ENCODE results near the gene C5. TPM values are rescaled to one million over a fixed set of nuclear protein-coding genes. Genes with fewer than 3 reads are reported as not detected.

C5 gene
- total RNA-seq, 1 experiment from 2014 or later, result 0.57 TPM

DNA sequence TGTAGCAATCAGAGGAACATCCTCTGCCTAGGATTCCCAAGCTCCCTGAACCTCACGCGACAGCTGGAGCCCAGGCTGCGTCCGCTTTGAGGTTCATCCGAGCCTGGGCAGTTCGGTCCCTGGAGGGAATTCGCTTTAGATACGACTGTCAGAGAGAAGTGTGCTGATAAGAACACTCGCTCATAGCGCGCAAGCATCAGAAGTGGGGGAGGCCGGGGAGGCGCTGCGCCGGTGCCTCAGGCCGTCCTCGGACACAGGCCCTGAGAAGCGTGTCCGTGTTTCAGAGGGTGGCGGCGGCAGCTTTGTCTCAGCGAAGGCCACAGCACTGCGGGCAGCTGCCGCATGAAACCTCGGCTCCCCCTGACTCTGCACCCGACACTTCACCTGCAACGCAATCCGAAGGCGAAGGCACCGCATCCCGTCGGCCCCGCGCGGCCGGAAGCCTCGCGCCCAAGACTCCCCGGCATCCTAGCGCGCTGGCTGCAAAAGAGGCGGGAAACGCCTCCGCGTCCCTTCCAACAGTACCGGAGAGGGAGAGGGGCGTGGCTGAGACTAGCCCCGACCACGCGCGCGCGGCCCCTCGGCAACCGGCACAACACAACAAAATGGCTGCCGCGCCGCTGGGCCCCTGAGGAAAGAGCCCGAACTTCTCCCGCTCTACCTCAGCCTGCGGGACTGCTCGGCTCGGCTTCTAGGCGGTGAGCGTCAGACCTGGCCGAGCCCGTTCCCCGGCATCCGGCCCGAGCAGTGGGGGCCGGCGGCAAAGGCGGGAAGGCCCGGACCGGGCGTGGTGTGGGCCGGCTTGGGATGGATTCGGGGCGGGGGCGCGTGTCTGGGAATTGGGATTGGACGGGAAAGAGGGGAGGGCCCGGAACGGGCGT, 24.5 kb upstream of the C5 start, which contains the start of gene CNTRL (continued):
- no peak for TF ChIP-seq STAT6 (CRISPR knock-in tag; conservative IDR thresholded peaks at IDR 0.05; ENCODE audit: low read depth)
- peak; percentile 95 for TF ChIP-seq ZNF281 (CRISPR knock-in tag; IDR thresholded peaks at IDR 0.05)
- TF ChIP-seq GTF2I (CRISPR knock-in tag; conservative IDR thresholded peaks at IDR 0.05), result no peak
- peak; percentile 97 for TF ChIP-seq TEAD1 (CRISPR knock-in tag; IDR thresholded peaks at IDR 0.05)
- TF ChIP-seq ZNF416 (CRISPR knock-in tag; IDR thresholded peaks at IDR 0.05), result no peak
- no peak for TF ChIP-seq EMX1 (CRISPR knock-in tag; IDR thresholded peaks at IDR 0.05)
- no peak for TF ChIP-seq ZMAT4 (CRISPR knock-in tag; IDR thresholded peaks at IDR 0.05)
- TF ChIP-seq, protein P1, sequence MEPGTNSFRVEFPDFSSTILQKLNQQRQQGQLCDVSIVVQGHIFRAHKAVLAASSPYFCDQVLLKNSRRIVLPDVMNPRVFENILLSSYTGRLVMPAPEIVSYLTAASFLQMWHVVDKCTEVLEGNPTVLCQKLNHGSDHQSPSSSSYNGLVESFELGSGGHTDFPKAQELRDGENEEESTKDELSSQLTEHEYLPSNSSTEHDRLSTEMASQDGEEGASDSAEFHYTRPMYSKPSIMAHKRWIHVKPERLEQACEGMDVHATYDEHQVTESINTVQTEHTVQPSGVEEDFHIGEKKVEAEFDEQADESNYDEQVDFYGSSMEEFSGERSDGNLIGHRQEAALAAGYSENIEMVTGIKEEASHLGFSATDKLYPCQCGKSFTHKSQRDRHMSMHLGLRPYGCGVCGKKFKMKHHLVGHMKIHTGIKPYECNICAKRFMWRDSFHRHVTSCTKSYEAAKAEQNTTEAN (CRISPR knock-in tag; IDR thresholded peaks at IDR 0.05), result peak; percentile 98
- TF ChIP-seq ZNF121 (CRISPR knock-in tag; IDR thresholded peaks at IDR 0.05), result peak; percentile 5; the same call in 1 of the 2 replicates
- peak; percentile 94 for TF ChIP-seq IRF2 (CRISPR knock-in tag; IDR thresholded peaks at IDR 0.05; ENCODE audit: borderline replicate concordance, low read depth)
- no peak for TF ChIP-seq OVOL2 (CRISPR knock-in tag; IDR thresholded peaks at IDR 0.05; ENCODE audit: borderline replicate concordance)
- TF ChIP-seq USF2 (CRISPR knock-in tag; IDR thresholded peaks at IDR 0.05), result peak; percentile 30; the same call in 1 of the 2 replicates
- peak; percentile 51 for TF ChIP-seq NFYB (CRISPR knock-in tag; conservative IDR thresholded peaks at IDR 0.05; ENCODE audit: low read depth)
- TF ChIP-seq CTCF (IDR thresholded peaks at IDR 0.05), result no peak
- TF ChIP-seq, protein P2, sequence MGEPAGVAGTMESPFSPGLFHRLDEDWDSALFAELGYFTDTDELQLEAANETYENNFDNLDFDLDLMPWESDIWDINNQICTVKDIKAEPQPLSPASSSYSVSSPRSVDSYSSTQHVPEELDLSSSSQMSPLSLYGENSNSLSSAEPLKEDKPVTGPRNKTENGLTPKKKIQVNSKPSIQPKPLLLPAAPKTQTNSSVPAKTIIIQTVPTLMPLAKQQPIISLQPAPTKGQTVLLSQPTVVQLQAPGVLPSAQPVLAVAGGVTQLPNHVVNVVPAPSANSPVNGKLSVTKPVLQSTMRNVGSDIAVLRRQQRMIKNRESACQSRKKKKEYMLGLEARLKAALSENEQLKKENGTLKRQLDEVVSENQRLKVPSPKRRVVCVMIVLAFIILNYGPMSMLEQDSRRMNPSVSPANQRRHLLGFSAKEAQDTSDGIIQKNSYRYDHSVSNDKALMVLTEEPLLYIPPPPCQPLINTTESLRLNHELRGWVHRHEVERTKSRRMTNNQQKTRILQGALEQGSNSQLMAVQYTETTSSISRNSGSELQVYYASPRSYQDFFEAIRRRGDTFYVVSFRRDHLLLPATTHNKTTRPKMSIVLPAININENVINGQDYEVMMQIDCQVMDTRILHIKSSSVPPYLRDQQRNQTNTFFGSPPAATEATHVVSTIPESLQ (CRISPR knock-in tag; IDR thresholded peaks at IDR 0.05), result no peak
- no peak for TF ChIP-seq NFATC4 (CRISPR knock-in tag; IDR thresholded peaks at IDR 0.05)
- peak; percentile 61; the same call in 1 of the 2 replicates for TF ChIP-seq GABPB1 (CRISPR knock-in tag; IDR thresholded peaks at IDR 0.05)
- no peak for TF ChIP-seq PRRX2 (CRISPR knock-in tag; IDR thresholded peaks at IDR 0.05)
- peak; percentile 92 for TF ChIP-seq ESRRA (CRISPR knock-in tag; IDR thresholded peaks at IDR 0.05; ENCODE audit: borderline replicate concordance)
- peak; percentile 88 for TF ChIP-seq TP53 (CRISPR knock-in tag; IDR thresholded peaks at IDR 0.05)
- 0 out of 2 replicates have a peak, but pooled peaks have one; percentile 86 for TF ChIP-seq KAT7 (CRISPR knock-in tag; IDR thresholded peaks at IDR 0.05; ENCODE audit: borderline replicate concordance)
- TF ChIP-seq, protein P3, sequence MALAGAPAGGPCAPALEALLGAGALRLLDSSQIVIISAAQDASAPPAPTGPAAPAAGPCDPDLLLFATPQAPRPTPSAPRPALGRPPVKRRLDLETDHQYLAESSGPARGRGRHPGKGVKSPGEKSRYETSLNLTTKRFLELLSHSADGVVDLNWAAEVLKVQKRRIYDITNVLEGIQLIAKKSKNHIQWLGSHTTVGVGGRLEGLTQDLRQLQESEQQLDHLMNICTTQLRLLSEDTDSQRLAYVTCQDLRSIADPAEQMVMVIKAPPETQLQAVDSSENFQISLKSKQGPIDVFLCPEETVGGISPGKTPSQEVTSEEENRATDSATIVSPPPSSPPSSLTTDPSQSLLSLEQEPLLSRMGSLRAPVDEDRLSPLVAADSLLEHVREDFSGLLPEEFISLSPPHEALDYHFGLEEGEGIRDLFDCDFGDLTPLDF (CRISPR knock-in tag; IDR thresholded peaks at IDR 0.05), result peak; percentile 97
- TF ChIP-seq ZNF263 (CRISPR knock-in tag; IDR thresholded peaks at IDR 0.05; ENCODE audit: low read depth), result no peak; the same call in 1 of the 2 replicates
- TF ChIP-seq, protein P4, sequence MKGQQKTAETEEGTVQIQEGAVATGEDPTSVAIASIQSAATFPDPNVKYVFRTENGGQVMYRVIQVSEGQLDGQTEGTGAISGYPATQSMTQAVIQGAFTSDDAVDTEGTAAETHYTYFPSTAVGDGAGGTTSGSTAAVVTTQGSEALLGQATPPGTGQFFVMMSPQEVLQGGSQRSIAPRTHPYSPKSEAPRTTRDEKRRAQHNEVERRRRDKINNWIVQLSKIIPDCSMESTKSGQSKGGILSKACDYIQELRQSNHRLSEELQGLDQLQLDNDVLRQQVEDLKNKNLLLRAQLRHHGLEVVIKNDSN (CRISPR knock-in tag; IDR thresholded peaks at IDR 0.05), result peak; percentile 69
- no peak for TF ChIP-seq NR3C1 (CRISPR knock-in tag; conservative IDR thresholded peaks at IDR 0.05; ENCODE audit: low read depth)

All from WTC11 (cell line).